Measurements from ENCODE around the gene ASTN1.

The ASTN1 gene

DNA sequence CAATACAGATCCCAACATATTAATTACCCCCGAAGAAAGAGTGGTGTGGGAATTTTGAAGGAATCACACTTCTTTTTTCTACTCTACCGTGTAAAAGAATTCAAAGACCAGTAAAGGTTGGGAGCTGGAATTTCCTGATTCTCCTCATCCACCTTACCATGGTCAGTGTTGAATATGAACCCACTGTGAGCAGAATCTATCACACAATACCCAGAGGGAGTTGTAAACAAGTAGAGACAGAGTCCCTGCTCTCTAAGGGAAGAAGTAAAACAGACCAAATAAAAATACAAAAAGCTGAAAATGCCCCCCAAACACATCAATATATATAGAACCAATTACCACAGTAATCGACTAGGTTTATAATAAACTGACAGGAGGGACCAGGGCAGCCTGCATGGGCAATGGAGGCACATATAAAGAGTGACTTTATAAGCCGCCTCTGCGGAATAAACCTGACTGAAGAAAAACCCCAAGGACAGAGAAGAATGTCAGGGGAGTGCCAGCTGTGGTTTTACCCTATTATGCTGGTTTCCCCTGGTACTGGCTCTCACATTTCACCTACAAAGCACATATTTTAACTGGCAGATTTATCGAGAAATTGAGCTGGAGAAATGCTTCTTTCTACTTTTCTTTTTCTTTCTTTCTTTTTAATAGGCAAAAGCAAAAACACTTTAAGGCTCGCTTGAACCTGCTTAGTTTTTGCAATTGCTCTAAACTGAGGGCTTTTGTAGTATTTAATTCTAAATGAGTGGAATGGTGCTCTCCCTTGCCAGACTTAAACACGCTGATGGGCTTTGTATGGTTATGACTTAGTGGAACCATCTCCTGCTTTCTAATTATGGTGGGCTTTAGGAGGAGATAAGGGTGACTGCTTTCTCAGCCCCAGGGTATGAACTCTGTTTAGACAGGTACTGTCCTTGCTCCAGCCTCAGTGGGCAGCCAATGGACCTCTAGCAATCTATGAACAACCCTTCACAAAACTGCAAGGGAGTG is 244.8 kb downstream of the ASTN1 start:
- no peak for DNase-seq

DNA sequence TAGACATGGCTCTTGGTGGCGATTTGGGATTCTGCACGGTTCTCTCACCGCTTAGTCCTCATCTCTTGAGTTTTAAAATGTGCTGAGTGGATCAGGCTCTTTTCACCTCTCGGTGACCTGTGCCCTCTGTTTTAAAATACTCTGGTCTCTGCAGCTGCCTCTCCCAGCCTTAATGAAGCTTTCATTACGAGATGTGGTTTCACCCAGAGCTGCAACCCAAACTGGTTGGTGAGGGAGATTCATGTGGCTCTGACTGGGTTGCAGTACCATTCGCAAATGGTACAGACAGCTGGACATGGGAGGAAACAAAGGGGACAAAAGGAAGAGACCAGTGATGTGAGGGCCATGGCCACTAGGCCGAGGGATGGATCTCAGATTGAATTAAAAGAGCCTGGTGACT is 258.9 kb downstream of the ASTN1 start:
- DNase-seq: no peak

DNA sequence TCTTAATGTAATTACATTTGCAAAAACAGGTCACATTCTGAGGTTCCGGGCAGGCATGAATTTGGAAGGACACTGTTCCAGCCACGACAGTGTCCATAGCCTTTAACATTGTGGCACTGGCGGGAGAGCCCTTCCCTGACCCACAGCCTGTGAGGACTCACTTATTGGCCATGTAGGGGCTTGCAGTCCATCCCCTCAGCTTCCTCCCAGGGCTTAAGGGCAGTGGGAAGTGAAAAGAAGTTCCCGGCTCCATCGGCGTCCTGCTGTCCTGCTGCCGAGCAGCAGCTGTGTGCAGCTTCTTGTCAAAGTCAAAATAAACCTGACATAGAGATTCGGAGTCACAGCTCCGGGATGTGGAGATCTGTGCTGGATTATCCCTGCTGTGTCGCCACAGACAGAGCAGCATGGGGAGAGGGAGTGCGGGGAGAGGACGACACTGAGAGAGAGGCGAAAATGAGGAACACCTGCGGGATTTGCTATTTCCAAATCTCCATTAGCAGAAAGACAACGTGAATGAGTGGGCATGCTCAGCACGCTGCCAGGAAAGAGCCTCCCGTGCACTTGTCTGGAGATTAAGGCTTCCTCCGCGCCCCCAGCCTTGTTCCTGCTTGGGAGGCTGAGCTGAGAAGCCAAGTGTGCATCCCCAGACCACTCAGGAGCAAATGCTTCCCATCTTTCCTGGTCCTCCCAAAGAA is 260.3 kb downstream of the ASTN1 start:
- DNase-seq: no peak

DNA sequence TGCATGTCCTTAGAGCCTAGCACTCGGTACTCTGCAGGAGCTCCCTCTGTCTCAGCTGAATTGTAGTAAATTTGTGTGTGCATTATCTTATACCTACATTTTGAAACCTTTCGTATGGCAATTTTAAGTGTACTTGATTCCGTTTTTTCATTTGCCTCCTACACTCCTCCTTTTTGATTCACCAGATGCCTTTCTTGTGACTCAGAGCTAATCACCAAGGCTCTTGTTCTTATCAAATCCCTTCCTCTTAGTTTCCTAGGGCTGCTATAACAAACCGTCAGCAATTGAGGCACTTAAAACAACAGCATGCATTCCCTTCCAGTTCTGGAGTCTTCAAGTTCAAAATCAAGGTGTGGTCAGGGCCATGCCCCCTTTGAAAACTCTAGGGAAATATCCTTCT is 261.0 kb downstream of the ASTN1 start:
- DNase-seq: no peak

DNA sequence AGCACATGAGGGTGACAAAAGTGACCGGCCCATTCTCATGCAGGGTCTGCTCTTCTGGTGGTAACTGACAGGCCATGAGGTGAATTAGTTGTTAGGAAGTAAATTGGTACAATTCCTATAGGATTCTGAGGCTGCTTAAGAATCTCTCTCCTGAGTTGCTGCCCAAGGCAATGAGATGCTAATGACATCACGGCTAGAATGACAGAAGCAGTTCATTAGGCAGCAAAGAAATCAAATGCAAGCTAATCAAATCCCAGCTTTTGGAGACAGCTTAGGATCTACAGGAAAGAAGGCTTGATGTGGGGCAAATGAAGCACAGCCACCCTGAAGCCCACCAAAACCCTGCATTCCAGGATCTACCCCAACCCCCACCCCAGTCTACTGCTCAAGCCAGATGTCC is 265.2 kb downstream of the ASTN1 start:
- DNase-seq: no peak

DNA sequence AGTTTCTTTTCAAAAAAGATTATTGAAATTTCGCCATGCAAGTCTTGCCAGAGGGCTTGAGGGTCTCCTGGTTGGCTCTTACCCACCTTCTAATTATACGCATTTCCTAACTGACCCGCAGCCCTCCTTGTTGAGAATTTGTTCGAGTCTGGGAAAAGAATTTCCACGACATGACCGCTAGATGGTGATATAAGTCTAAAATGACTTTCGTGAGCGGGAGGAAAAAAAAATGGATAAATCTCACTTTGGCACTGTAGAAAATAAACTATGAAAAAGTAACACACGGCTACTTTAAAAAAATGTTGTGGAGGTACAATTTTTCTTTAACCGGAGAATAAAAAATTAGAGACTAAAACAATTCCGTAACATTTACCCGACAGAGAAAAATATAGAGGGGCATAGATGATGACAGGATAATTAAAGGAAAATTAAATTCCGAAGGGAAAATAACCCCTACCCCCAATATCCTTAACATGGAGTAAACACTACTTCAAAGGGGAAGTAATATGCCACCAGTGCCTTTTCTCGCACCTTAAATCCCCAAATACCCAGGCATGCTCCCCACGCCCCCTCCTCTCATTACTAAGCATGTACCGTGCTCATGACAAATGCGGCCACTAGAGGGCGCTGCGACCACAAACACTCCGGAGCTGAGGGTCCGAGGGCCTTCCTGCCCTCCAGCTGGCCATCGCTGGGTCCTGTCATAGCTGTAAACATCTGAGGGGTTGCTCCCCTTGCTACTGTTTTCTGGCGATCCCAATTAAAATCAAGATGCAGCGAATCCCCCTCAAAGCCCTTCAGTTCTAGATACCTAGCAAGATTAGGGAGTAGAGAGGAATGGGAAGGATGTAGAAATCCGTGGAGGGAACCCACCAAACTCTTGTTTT is 266.9 kb downstream of the ASTN1 start:
- DNase-seq: peak; percentile 17

DNA sequence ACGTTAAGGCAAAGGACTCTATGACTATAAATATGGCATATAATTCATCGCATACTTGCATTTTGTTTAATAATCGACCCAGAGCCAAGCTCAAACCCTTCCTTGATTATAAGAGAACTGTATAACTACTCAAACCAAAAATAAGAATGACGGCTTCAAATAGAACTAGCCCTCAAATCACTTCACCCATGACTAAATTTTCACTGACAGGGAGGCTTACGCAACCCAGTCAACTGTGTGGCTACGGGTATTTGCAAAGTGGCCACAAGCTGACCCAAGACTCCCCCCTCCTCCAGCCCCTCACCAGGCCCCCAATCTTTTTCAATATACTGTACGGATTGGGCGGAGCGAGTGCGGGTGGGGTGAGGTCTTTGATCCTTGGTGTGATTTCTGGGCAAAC is 268.3 kb downstream of the ASTN1 start:
- no peak for DNase-seq

DNA sequence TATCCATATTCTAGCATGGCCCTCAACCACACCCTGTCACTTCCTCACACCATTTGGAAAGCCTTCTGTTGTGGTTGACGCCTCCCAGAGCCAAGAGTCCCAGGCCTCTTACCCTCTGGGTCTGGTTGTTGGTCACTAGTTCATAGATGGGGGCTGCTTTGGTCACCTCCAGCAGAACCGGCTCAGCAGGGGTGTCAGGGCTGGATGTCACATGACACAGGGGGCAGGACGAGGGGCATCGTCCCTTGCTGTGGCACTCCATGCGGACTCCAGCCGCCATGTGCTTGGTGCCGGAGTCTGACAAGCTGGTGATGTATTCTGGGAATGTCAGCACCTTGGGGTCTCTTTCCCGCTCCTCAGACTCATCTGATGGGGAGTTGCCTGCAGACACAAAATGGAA is 270.1 kb downstream of the ASTN1 start:
- no peak for DNase-seq

DNA sequence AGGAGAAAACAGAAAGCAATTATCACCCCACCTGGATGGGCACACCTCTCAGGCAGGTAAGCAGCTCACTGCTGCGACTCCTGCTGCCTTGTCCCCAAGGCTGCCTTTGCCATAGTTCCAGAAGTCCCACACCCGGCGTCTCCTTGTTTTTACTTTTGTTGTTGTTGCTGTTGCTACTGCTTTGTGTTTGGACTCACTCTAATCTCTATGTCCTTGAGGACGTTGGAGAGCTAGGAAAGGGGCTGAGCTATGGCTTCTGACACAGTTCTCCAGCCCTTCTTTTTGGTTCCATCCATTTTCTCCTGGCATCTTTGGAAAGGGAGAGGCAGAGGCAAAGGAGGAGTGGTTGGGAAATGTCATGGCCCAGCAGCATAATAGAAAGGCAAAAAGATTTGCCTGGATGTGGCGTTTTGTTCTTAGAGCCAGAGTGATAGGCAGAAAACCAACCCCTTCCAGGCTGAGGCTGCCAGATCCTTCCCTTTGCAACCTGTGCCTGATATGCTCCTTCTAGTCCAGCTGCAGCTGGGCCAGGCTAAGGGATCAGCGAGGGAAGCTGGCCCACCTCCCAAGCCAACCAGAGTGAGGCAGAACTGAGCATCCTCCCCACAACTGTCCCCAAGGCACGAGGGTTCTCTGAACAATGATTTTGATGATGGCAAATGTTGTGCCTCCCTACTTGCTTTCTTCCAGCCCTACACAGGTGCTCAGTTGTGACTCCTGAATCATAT is 270.7 kb downstream of the ASTN1 start:
- no peak for DNase-seq

DNA sequence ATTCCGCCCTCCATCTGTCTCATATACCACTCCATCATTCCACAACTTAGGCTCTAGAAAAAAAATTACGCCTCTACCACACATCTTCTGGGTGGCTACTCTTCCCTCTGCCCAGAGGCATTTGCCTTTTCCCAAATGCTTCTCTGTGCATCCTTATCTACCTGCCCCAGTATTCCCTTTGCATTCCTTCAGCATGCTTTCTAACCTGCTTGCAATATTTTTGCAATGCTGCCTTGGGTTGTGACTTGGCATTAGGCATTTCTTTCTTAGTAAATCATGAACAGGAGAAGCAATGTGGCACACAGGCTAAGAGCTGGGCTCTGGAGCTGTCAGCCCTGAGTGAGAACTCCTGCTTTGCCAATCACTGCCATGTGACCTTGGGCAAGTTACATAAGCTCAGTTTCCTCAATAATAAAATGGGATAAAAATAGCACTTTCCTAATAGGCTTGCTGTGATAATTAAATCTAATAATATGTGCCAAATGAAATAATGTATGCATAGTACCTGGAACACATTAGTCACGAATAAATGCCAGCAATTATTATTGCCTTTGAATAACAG is 276.0 kb downstream of the ASTN1 start:
- no peak for DNase-seq

DNA sequence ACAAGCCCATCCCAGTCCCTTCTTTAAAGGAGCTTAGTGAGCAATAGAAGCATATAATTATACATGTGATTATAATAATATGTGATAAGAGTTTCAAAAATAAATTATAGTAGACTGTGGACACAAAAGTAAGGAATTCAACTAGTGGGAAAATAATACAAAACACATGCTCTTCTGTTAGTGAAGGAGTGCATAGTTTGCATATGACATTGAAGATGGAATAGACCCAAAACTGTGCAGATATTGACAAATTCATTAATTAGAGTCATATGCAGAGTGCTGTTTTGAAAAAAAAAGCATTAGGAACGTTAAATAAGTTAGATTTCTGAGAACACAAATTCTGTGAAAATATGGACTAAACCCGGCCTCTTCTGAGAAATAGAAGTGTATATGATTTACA is 278.8 kb downstream of the ASTN1 start:
- no peak for DNase-seq

DNA sequence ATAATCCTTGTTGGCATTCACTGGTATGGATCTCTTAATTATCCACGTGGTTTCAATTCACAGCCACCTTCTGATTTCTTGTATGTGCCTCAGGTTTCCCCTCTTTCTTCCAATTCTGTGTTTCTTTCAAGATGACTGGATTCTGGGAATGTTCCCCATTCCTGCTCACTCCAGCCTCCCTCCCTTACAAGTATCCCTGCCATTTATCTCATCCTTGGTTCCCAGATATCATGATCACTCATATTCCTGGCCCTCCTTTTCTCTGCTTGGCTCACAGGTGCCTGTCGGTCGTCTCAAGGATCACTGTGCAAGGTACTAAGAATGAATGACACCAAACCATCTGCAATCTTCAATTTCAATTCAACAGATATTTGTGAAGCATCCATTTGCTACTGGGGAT is 279.2 kb downstream of the ASTN1 start:
- DNase-seq: no peak

DNA sequence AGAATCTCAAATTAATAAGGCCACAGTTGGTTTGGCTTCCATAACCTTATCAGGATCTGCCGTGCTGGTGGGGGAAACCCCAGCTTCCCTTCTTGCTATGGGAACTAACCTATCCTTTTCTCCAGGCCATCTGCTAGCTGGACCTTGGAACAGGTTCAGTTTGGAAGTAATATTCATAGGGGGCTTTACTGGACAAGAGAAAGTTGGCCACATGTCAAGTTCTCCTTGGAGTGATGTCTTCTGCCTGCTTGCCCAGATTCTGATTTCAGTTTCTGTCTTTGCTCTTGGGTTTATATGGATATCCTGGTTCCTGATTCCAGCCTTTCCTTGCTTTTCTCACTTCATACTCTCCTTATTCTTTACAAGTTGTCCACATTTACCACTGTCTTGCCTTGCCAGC is 279.6 kb downstream of the ASTN1 start:
- DNase-seq: no peak

DNA sequence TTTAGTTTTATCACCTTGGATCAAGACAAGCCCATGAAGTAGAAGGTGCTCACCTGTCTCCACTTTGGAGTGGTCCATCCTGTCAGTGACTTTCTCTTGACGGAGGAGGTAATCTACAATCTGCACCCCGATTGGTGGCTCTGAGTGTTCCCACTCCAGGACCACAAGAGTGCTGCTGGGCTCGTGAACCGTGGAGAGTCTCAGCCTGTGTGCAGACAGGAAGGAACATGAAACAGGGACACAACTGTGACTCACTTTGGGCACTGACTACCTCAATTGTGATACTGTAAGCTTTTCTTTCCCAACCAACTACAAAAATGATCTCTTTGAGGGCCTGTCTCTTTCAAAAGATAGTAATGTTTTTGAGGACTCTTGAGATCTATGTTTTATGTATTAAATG is 280.2 kb downstream of the ASTN1 start:
- DNase-seq: no peak

DNA sequence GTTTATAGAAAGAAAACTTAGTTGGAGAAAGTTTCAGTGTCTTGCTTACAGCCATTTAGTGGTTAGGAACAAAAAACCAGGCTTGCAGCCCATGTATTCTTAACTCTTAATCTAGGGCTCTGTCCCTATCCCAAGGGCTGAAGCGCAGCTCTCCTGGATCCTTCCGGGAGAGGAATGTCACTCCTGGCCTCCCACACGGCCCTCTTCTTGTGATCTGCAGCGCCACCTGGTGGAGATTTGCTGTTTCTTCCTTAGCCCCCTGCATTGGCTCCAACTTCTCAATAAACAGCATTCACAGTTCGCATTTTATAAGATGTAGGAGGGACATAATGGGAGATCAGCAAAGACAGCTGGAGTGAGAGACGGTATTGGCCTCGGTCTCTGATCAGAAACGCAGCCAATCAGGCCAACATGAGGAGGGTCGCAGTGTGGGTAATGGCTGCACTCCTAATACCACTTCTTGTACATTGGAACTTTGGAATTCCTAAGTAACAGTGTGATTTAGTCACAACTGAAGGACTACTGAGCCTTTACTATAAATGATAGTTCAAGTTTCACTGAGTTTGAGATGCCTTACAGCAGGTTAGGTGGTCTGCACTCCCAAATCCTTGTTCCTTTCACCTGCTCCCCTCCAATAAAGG is 283.4 kb downstream of the ASTN1 start:
- peak; percentile 32 for DNase-seq

DNA sequence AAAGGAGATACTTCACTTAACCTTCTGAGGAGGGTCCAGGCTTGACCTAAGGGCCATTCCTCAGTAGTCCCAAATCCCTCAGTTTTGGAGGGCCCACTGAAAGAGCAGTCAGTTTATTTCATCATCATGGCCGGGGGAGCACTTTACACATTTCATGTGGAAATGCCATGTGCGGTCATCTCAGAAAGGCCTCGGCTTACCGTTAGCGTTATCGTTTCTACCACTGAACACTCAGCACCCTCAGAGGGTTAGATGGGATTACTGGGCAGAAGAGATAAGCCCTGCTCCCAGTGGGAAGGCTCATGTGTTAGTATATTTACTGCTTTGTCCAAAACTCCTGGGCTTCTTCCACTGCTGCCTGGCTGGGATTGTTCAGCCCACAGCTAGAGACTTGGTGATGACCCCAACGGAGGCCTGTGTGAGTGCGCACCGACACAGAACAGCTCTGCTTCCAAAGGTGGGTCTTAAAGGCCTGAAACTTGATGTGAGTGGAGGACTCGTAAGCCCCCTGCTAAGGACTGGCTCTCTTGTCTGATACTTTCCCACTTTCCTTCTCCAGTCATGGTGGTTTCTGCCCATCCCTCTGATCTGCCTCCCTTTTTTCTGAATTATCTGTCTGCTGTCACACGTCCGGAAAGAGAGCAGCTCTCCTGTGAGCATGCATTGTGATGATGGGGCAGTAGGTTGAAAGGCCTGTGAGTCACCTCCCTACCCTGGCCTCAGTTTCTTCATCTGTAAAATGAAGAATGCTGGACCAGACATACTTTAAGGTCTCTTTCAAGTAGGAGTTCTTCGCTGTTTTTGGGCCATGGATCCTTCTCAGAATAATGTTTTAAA is 284.5 kb downstream of the ASTN1 start:
- no peak for DNase-seq

DNA sequence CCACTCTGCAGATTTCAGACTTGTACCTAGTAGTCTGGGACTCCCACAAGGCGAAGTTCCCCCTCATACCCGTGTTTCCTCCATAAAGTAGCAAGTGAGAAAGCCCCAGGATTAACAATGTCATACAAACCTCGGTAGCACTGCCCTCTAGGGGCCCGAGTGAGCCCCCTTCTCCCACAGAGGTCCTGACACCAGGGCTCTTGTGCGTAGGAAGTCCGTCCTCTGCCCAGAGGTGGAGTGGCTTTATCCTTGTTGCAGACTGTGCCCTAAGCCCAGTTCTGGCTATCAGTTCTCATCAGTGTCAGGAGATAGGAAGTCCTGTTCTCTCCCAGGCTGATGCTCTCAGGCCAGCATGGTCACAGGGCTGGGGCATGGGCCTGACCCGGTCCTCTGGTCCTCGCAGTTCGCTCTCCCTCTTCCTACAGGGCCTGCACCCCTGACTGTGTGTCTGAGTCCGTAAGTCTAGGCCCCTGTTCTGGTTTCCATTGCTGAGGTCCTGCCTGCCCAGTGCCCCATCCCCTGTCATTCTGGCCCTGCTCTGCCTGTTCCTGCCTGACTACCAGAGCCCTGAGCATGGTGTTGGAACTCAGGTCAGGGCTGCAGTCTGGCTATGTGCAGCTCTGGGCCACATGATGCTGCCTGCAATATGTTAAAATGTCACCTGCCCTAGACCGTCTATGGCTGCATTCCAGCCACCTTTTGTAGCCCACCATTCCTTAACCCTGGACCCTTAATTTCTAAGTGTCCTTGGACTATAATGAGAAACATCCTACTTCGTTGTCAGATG is 285.6 kb downstream of the ASTN1 start:
- DNase-seq: no peak

DNA sequence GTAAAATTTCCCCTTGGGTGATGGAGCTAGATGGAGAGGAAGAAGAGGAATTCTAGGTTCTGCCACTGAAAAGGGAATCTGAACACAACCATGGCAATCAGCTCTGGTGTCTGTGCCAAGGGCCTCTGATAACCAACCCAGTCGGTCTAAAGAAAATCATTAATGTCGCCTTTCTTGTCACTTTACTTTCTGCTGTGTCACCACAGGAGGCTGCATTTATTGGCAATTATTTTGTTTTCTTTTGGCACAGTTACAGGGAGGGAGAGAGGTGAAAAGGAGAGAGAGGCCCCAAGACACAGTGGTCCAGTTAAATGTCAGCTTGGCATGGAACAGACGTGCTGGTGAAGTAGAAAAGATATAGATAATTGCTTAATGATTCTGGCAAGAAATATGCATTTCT is 287.0 kb downstream of the ASTN1 start:
- no peak for DNase-seq

DNA sequence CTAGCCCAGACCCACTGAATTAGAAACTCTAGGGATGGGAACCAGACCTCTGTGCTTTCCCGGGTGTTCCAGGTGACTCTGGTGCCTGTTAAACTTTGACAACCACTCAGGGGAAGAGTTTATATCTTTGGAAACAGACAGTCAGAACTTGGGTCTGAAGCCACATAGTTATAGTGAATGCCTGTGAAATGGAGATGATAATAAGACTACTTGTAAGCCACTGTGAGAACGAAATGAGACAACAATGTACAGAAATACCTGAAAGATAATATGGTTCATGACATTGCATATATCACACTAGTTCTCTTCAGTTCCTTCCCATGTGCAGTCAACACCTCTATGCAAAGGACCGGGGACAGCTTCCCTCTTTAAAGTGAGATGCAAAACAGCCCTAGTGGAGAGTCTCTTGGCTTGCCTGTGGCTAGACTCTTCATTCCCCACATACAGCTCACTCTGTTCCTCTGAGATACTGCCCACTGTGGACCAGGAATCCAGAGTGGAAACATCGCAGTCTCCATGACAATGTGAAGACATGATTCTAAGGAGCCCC is 287.5 kb downstream of the ASTN1 start:
- DNase-seq: no peak

DNA sequence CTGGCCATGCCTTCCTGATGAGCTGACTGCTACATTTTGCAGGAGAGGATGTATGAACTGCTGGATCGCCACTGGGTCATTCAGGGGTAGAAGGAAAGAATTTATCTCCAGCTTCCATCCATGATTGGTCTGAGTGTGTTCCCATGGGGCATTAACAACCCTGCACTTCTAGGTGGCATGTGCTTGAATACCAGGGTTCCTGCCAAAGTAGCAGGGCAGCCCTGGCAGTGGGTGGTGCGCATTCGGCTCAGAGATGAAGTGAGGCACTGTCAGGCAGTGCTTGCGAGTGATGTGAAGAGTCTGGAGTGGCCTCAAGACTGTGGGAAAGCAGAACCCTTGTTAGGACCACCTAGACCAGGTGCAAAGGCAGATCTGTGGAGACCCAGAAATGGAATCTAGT is 294.9 kb downstream of the ASTN1 start:
- no peak for DNase-seq
